Measurements from ENCODE around the gene PEX7. TPM values are rescaled to one million over a fixed set of nuclear protein-coding genes. Genes with fewer than 3 reads are reported as not detected.
"Not testable (repeated sequence)": the region's sequence is repeated elsewhere in the genome, so short reads cannot be mapped to it uniquely, and the experiment has no call there.

PEX7 gene
- total RNA-seq, 1 experiment from 2014 or later = 13.6 TPM

GRCh38 chr6:136812174-136812573 lies 10.2 kb upstream of the PEX7 start:
- Histone ChIP-seq H3K4me1 (ENCODE audit: low read length) (no peaks in the 10 kb centered on the region), H4K20me1 (ENCODE audit: insufficient read depth, low read depth, low read length) (no peaks in the 10 kb centered on the region)
- DNase-seq = no peak

GRCh38 chr6:136815608-136816007 lies 6.8 kb upstream of the PEX7 start:
- not testable (repeated sequence) for H3K27me3 ChIP-seq (ENCODE audit: low read length); H2AFZ ChIP-seq (ENCODE audit: low read length); H3K36me3 ChIP-seq (ENCODE audit: insufficient read depth, low read length); H3K27ac ChIP-seq (ENCODE audit: low read length); H3K9me3 ChIP-seq (ENCODE audit: low read length); H3K9ac ChIP-seq (ENCODE audit: low read length); H3K4me2 ChIP-seq (ENCODE audit: low read depth, low read length, poor library complexity, severe bottlenecking); H3K9me2 ChIP-seq (replicated peaks; ENCODE audit: insufficient read depth, low read length); H4K20me1 ChIP-seq (ENCODE audit: insufficient read depth, low read depth, low read length); H3K4me1 ChIP-seq (ENCODE audit: low read length); H3K4me3 ChIP-seq (ENCODE audit: low read length); H3K79me2 ChIP-seq (ENCODE audit: low read length); DNase-seq

More at GRCh38 chr6:136812174-136812573, 10.2 kb upstream of the PEX7 start:
- H3K36me3 ChIP-seq (ENCODE audit: insufficient read depth, low read length) = no peaks in the 10 kb centered on the region
- no peak overlapping the region for H3K9ac ChIP-seq (ENCODE audit: low read length)
- no peaks in the 10 kb centered on the region for H3K27me3 ChIP-seq (ENCODE audit: low read length)
- no peak overlapping the region for H2AFZ ChIP-seq (ENCODE audit: low read length)
- no peak overlapping the region for H3K4me3 ChIP-seq (ENCODE audit: low read length)
- no peaks in the 10 kb centered on the region for H3K9me2 ChIP-seq (replicated peaks; ENCODE audit: insufficient read depth, low read length)
- no peak overlapping the region for H3K27ac ChIP-seq (ENCODE audit: low read length)
- no peaks in the 10 kb centered on the region for H3K9me3 ChIP-seq (ENCODE audit: low read length)
- H3K4me2 ChIP-seq (ENCODE audit: low read depth, low read length, poor library complexity, severe bottlenecking) = no peak overlapping the region
- no peaks in the 10 kb centered on the region for H3K79me2 ChIP-seq (ENCODE audit: low read length)

GRCh38 chr6:136816656-136817055 lies 5.7 kb upstream of the PEX7 start:
- no peak for DNase-seq
- Histone ChIP-seq H3K27me3 (ENCODE audit: low read length) (no peaks in the 10 kb centered on the region), H3K9me2 (replicated peaks; ENCODE audit: insufficient read depth, low read length) (no peaks in the 10 kb centered on the region), H3K36me3 (ENCODE audit: insufficient read depth, low read length) (no peaks in the 10 kb centered on the region), H3K27ac (ENCODE audit: low read length) (no peak overlapping the region), H2AFZ (ENCODE audit: low read length) (no peak overlapping the region), H3K4me2 (ENCODE audit: low read depth, low read length, poor library complexity, severe bottlenecking) (no peak overlapping the region), H4K20me1 (ENCODE audit: insufficient read depth, low read depth, low read length) (no peaks in the 10 kb centered on the region), H3K9me3 (ENCODE audit: low read length) (no peaks in the 10 kb centered on the region), H3K79me2 (ENCODE audit: low read length) (no peaks in the 10 kb centered on the region), H3K4me1 (ENCODE audit: low read length) (peaks cover 4% of the 10 kb centered on the region), H3K4me3 (ENCODE audit: low read length) (no peak overlapping the region), H3K9ac (ENCODE audit: low read length) (no peak overlapping the region)

GRCh38 chr6:136820561-136820960 lies 1.8 kb upstream of the PEX7 start:
- no peak for DNase-seq
- Histone ChIP-seq H4K20me1 (ENCODE audit: insufficient read depth, low read depth, low read length) (no peaks in the 10 kb centered on the region), H3K9me3 (ENCODE audit: low read length) (no peaks in the 10 kb centered on the region), H2AFZ (ENCODE audit: low read length) (no peak overlapping the region), H3K4me3 (ENCODE audit: low read length) (no peak overlapping the region), H3K27me3 (ENCODE audit: low read length) (no peaks in the 10 kb centered on the region), H3K4me1 (ENCODE audit: low read length) (peaks cover 15% of the 10 kb centered on the region), H3K36me3 (ENCODE audit: insufficient read depth, low read length) (no peaks in the 10 kb centered on the region), H3K4me2 (ENCODE audit: low read depth, low read length, poor library complexity, severe bottlenecking) (no peak overlapping the region), H3K9ac (ENCODE audit: low read length) (no peak overlapping the region), H3K9me2 (replicated peaks; ENCODE audit: insufficient read depth, low read length) (no peaks in the 10 kb centered on the region), H3K79me2 (ENCODE audit: low read length) (peaks cover 10% of the 10 kb centered on the region), H3K27ac (ENCODE audit: low read length) (no peak overlapping the region)

GRCh38 chr6:136822046-136822375 lies 381 bp upstream of the PEX7 start:
- peaks cover 15% of the 10 kb centered on the region for H3K4me1 ChIP-seq (ENCODE audit: low read length)
- H3K27ac ChIP-seq (ENCODE audit: low read length) = no peak overlapping the region
- peak; percentile 72 for DNase-seq

GRCh38 chr6:136823128-136823660 lies 802 bp downstream of the PEX7 start:
- Histone ChIP-seq H3K9ac (ENCODE audit: low read length) (peak overlapping the region; percentile 75), H3K27me3 (ENCODE audit: low read length) (no peaks in the 10 kb centered on the region), H3K27ac (ENCODE audit: low read length) (no peak overlapping the region), H3K4me3 (ENCODE audit: low read length) (peak overlapping the region; percentile 74), H3K4me2 (ENCODE audit: low read depth, low read length, poor library complexity, severe bottlenecking) (peak overlapping the region; percentile 92), H3K9me3 (ENCODE audit: low read length) (no peaks in the 10 kb centered on the region), H3K4me1 (ENCODE audit: low read length) (peaks cover 15% of the 10 kb centered on the region), H3K36me3 (ENCODE audit: insufficient read depth, low read length) (peaks cover 12% of the 10 kb centered on the region), H2AFZ (ENCODE audit: low read length) (peak overlapping the region; percentile 53; the same call in 1 of the 2 replicates), H3K79me2 (ENCODE audit: low read length) (peaks cover 10% of the 10 kb centered on the region), H3K9me2 (replicated peaks; ENCODE audit: insufficient read depth, low read length) (no peaks in the 10 kb centered on the region), H4K20me1 (ENCODE audit: insufficient read depth, low read depth, low read length) (no peaks in the 10 kb centered on the region)
- DNase-seq = no peak

More at GRCh38 chr6:136822046-136822375, 381 bp upstream of the PEX7 start:
- Histone ChIP-seq H3K9ac (ENCODE audit: low read length) (peak overlapping the region; percentile 75), H3K4me3 (ENCODE audit: low read length) (peak overlapping the region; percentile 74), H3K27me3 (ENCODE audit: low read length) (no peaks in the 10 kb centered on the region), H3K79me2 (ENCODE audit: low read length) (peaks cover 10% of the 10 kb centered on the region), H3K9me2 (replicated peaks; ENCODE audit: insufficient read depth, low read length) (no peaks in the 10 kb centered on the region), H3K9me3 (ENCODE audit: low read length) (no peaks in the 10 kb centered on the region), H4K20me1 (ENCODE audit: insufficient read depth, low read depth, low read length) (no peaks in the 10 kb centered on the region), H2AFZ (ENCODE audit: low read length) (peak overlapping the region; percentile 92), H3K36me3 (ENCODE audit: insufficient read depth, low read length) (peaks cover 8% of the 10 kb centered on the region; the same call in 1 of the 2 replicates), H3K4me2 (ENCODE audit: low read depth, low read length, poor library complexity, severe bottlenecking) (peak overlapping the region; percentile 92)

GRCh38 chr6:136826216-136826615 lies 3.8 kb downstream of the PEX7 start:
- peaks cover 9% of the 10 kb centered on the region; the same call in 1 of the 2 replicates for H3K9me3 ChIP-seq (ENCODE audit: low read length)
- H3K79me2 ChIP-seq (ENCODE audit: low read length) = peaks cover 10% of the 10 kb centered on the region
- H3K4me1 ChIP-seq (ENCODE audit: low read length) = peaks cover 15% of the 10 kb centered on the region
- peaks cover 40% of the 10 kb centered on the region for H3K36me3 ChIP-seq (ENCODE audit: insufficient read depth, low read length)
- H4K20me1 ChIP-seq (ENCODE audit: insufficient read depth, low read depth, low read length) = no peaks in the 10 kb centered on the region
- H3K27me3 ChIP-seq (ENCODE audit: low read length) = no peaks in the 10 kb centered on the region
- no peak overlapping the region for H3K9ac ChIP-seq (ENCODE audit: low read length)
- no peak overlapping the region for H3K4me2 ChIP-seq (ENCODE audit: low read depth, low read length, poor library complexity, severe bottlenecking)
- no peak overlapping the region for H3K27ac ChIP-seq (ENCODE audit: low read length)
- DNase-seq = no peak
- no peak overlapping the region for H2AFZ ChIP-seq (ENCODE audit: low read length)
- H3K9me2 ChIP-seq (replicated peaks; ENCODE audit: insufficient read depth, low read length) = no peaks in the 10 kb centered on the region
- H3K4me3 ChIP-seq (ENCODE audit: low read length) = no peak overlapping the region

- Histone ChIP-seq H3K4me1 (ENCODE audit: low read length) (no peaks in the 10 kb centered on the region), H3K4me2 (ENCODE audit: low read depth, low read length, poor library complexity, severe bottlenecking) (no peak overlapping the region), H3K27me3 (ENCODE audit: low read length) (no peaks in the 10 kb centered on the region), H3K36me3 (ENCODE audit: insufficient read depth, low read length) (peaks cover 50% of the 10 kb centered on the region), H3K79me2 (ENCODE audit: low read length) (peaks cover 3% of the 10 kb centered on the region; the same call in 1 of the 2 replicates), H3K9ac (ENCODE audit: low read length) (no peak overlapping the region), H4K20me1 (ENCODE audit: insufficient read depth, low read depth, low read length) (no peaks in the 10 kb centered on the region), H2AFZ (ENCODE audit: low read length) (no peak overlapping the region), H3K9me2 (replicated peaks; ENCODE audit: insufficient read depth, low read length) (no peaks in the 10 kb centered on the region), H3K4me3 (ENCODE audit: low read length) (no peak overlapping the region), H3K9me3 (ENCODE audit: low read length) (peaks cover 19% of the 10 kb centered on the region), H3K27ac (ENCODE audit: low read length) (no peak overlapping the region)
- peak; percentile 56 for DNase-seq
Observed at GRCh38 chr6:136831873-136832562, 9.6 kb downstream of the PEX7 start.

All from Karpas-422 (cell line).